ENCODE measurements around the gene SLC17A5.

DNA sequence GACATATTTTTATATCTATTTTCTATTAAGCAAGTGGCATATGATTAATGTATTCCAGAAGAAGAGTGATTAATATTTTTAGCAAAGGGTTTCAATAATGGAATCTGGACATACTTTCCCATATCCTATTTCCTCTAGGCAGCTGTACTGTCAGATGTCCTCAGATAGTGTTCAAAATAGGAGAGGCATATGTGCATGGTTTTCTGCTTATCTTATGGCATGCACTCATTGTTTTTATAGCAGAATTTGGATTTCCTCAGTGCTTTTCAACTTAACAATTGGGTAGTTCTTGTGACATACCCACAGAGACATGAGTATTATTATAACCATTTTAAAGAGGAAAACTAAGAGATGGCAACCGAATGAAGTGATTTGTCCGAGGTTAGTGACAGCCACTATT is 12.6 kb upstream of the SLC17A5 start:
- TF ChIP-seq, protein P1, sequence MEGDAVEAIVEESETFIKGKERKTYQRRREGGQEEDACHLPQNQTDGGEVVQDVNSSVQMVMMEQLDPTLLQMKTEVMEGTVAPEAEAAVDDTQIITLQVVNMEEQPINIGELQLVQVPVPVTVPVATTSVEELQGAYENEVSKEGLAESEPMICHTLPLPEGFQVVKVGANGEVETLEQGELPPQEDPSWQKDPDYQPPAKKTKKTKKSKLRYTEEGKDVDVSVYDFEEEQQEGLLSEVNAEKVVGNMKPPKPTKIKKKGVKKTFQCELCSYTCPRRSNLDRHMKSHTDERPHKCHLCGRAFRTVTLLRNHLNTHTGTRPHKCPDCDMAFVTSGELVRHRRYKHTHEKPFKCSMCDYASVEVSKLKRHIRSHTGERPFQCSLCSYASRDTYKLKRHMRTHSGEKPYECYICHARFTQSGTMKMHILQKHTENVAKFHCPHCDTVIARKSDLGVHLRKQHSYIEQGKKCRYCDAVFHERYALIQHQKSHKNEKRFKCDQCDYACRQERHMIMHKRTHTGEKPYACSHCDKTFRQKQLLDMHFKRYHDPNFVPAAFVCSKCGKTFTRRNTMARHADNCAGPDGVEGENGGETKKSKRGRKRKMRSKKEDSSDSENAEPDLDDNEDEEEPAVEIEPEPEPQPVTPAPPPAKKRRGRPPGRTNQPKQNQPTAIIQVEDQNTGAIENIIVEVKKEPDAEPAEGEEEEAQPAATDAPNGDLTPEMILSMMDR (IDR thresholded peaks at IDR 0.05), result no peak
- TF ChIP-seq POLR2A (IDR thresholded peaks at IDR 0.05), result no peak
